ENCODE data around the gene PARD3. TPM values are rescaled to one million over a fixed set of nuclear protein-coding genes. Genes with fewer than 3 reads are reported as not detected.
A peak's percentile ranks its signal among the peaks of the same experiment; 100 is the strongest.

PARD3 gene
- total RNA-seq, 1 donor from 2014 or later: 76.4 TPM

GRCh38 chr10:34477249-34477648, 337.8 kb downstream of the PARD3 start:
- no peak for DNase-seq (ENCODE audit: low read depth)
- Histone ChIP-seq H3K36me3 (ENCODE audit: control insufficient read depth, insufficient read depth, low read length) (no peaks in the 10 kb centered on the region), H3K27me3 (ENCODE audit: control insufficient read depth, insufficient read depth, low read length) (no peaks in the 10 kb centered on the region), H3K4me3 (ENCODE audit: low read depth, low read length) (no peak overlapping the region)
- TF ChIP-seq CTCF (IDR thresholded peaks at IDR 0.05; ENCODE audit: insufficient read depth, low read length, poor library complexity, severe bottlenecking): no peak

DNA sequence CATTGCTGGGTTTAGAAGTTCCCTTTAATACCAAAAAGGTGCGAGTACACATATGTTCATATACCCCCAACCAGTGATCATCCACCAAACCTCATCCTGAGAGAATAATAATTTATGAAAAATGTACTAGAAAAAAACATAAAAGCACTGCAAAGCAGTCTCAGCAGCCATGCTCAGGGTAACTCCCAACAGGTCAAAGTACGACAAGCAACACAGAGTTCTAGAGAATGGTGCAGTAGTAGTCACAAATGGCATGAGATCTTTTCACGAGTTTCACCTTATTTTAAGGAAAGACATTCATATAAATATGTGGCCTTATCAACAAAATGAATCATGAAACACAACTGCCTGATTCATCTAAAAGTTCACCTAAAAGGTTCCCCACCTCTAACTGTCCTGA, 338.5 kb downstream of the PARD3 start:
- H3K36me3 ChIP-seq (ENCODE audit: control insufficient read depth, insufficient read depth, low read length): no peaks in the 10 kb centered on the region
- TF ChIP-seq CTCF (IDR thresholded peaks at IDR 0.05; ENCODE audit: insufficient read depth, low read length, poor library complexity, severe bottlenecking): no peak
- H3K4me3 ChIP-seq (ENCODE audit: low read depth, low read length): no peak overlapping the region
- DNase-seq (ENCODE audit: low read depth): no peak
- H3K27me3 ChIP-seq (ENCODE audit: control insufficient read depth, insufficient read depth, low read length): no peaks in the 10 kb centered on the region

DNA sequence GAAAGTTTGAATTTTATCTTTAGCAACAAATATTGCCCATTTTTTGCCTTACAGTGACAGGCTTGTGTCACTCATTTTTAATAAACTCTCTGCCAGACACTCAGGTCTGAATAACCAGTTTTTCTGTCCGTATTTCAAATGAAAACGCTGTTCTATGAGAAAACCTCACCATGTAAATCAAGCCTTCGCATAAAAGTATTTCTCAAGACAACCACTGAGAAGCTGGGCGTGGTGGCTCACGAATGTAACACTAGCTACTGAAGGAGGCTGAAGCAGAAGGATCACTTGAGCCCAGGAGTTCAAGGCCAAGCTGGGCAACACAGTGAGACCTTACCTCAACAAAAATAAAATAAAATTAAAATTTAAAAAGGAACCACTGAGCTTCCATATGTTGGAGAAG, 339.3 kb downstream of the PARD3 start:
- H3K4me3 ChIP-seq (ENCODE audit: low read depth, low read length): no peak overlapping the region
- no peak for DNase-seq (ENCODE audit: low read depth)
- H3K27me3 ChIP-seq (ENCODE audit: control insufficient read depth, insufficient read depth, low read length): no peaks in the 10 kb centered on the region
- no peak for TF ChIP-seq CTCF (IDR thresholded peaks at IDR 0.05; ENCODE audit: insufficient read depth, low read length, poor library complexity, severe bottlenecking)
- H3K36me3 ChIP-seq (ENCODE audit: control insufficient read depth, insufficient read depth, low read length): no peaks in the 10 kb centered on the region

DNA sequence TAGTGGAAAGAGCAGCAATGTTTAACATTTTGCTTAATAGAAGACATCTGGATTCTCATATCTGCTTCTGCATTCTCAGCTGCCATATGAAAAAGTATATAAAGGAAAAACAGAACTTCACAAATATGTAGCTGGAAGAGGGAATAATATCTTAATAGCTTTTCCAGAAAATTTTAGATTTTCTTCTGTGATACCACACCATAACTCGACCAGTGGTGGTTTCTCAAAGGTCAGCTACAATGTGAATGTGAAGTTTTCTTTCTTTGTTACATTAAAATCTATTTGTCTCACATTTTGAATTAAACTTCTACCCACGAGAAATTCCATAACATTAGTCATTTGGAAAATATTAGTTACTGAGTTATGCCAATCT, 339.8 kb downstream of the PARD3 start:
- DNase-seq (ENCODE audit: low read depth): no peak

GRCh38 chr10:34474555-34475273, 340.4 kb downstream of the PARD3 start:
- no peak overlapping the region for H3K4me3 ChIP-seq (ENCODE audit: low read depth, low read length)
- no peak for DNase-seq (ENCODE audit: low read depth)
- TF ChIP-seq CTCF (IDR thresholded peaks at IDR 0.05; ENCODE audit: insufficient read depth, low read length, poor library complexity, severe bottlenecking): no peak
- H3K27me3 ChIP-seq (ENCODE audit: control insufficient read depth, insufficient read depth, low read length): no peaks in the 10 kb centered on the region
- no peaks in the 10 kb centered on the region for H3K36me3 ChIP-seq (ENCODE audit: control insufficient read depth, insufficient read depth, low read length)

More for the DNA sequence above, 339.8 kb downstream of the PARD3 start:
- Histone ChIP-seq H3K4me3 (ENCODE audit: low read depth, low read length) (no peak overlapping the region), H3K27me3 (ENCODE audit: control insufficient read depth, insufficient read depth, low read length) (no peaks in the 10 kb centered on the region), H3K36me3 (ENCODE audit: control insufficient read depth, insufficient read depth, low read length) (no peaks in the 10 kb centered on the region)
- TF ChIP-seq CTCF (IDR thresholded peaks at IDR 0.05; ENCODE audit: insufficient read depth, low read length, poor library complexity, severe bottlenecking): no peak

- peak; percentile 12 for DNase-seq (ENCODE audit: low read depth)
- TF ChIP-seq CTCF (IDR thresholded peaks at IDR 0.05; ENCODE audit: insufficient read depth, low read length, poor library complexity, severe bottlenecking): no peak
- no peak overlapping the region for H3K4me3 ChIP-seq (ENCODE audit: low read depth, low read length)
Observed at GRCh38 chr10:34474009-34474376, 341.1 kb downstream of the PARD3 start.

More at GRCh38 chr10:34474009-34474376, 341.1 kb downstream of the PARD3 start:
- no peaks in the 10 kb centered on the region for H3K27me3 ChIP-seq (ENCODE audit: control insufficient read depth, insufficient read depth, low read length)
- H3K36me3 ChIP-seq (ENCODE audit: control insufficient read depth, insufficient read depth, low read length): no peaks in the 10 kb centered on the region

All from kidney epithelial cell (primary cell).